Activated T-helper 1 cell treated with anti-CD3 and anti-CD28 coated beads, Interleukin-12 subunit alpha, Interleukin-12 subunit beta, Interleukin-2, Interleukin-4 antibody, amounts not matched to agents 30 ng/mL and 10 ng/mL and 1 ng/mL, durations not matched to agents 14 hours and 24 hours and 36 hours (primary cell): Measurements from ENCODE around the gene BOC. TPM values are rescaled to one million over a fixed set of nuclear protein-coding genes. Genes with fewer than 3 reads are reported as not detected.

Source experiments
- DNase-seq: peaks from one replicate; pipeline ENCODE4 v3.0.0; 2021; ENCODE audit warnings: low spot score
- H3K27ac Mint-ChIP-seq: one replicate; pipeline ENCODE4 v1.8.0; 2021; ENCODE audit warnings: mild to moderate bottlenecking, mixed read lengths
- H3K27me3 Mint-ChIP-seq: one replicate; pipeline ENCODE4 v1.8.0; 2022; ENCODE audit warnings: mild to moderate bottlenecking, moderate library complexity, mixed read lengths; ENCODE audit not compliant: insufficient read depth
- H3K36me3 Mint-ChIP-seq: one replicate; pipeline ENCODE4 v1.8.0; 2021; ENCODE audit warnings: low read depth, mixed read lengths
- H3K4me1 Mint-ChIP-seq: one replicate; pipeline ENCODE4 v1.8.0; 2021; ENCODE audit warnings: low read depth, mixed read lengths
- H3K4me3 Mint-ChIP-seq: one replicate; pipeline ENCODE4 v1.8.0; 2021; ENCODE audit warnings: mild to moderate bottlenecking, moderate library complexity, mixed read lengths
- H3K9me3 Mint-ChIP-seq: one replicate; pipeline ENCODE4 v1.8.0; 2021; ENCODE audit warnings: mixed read lengths
- intact Hi-C: fragments of 100-400 bp; cut with micrococcal nuclease; formaldehyde crosslinking; loops from one replicate; pipeline ENCODE4 v1.15.1; 2024
- total RNA-seq: library from RNA; stranded (reverse); gene quantifications from 2 replicates; pipeline ENCODE4 v1.2.3, GENCODE V29; 2022

Gene BOC
- total RNA-seq, 1 donor from 2014 or later = 2.1 TPM

- H3K9me3 Mint-ChIP-seq = no peaks in the 10 kb centered on the region
- H3K27ac Mint-ChIP-seq = no peak overlapping the region
- H3K4me1 Mint-ChIP-seq = no peaks in the 10 kb centered on the region
- no peaks in the 10 kb centered on the region for H3K27me3 Mint-ChIP-seq
- intact Hi-C loops = no loop called here
- no peak for DNase-seq
- H3K36me3 Mint-ChIP-seq = no peaks in the 10 kb centered on the region
- H3K4me3 Mint-ChIP-seq = no peak overlapping the region
These were observed 36.4 kb upstream of the BOC start for GRCh38 chr3:113174801-113175485.

GRCh38 chr3:113177526-113177925, 33.8 kb upstream of the BOC start:
- intact Hi-C loops = no loop called here
- DNase-seq = no peak
- Mint-ChIP-seq H3K4me3 (no peak overlapping the region), H3K36me3 (no peaks in the 10 kb centered on the region), H3K4me1 (no peaks in the 10 kb centered on the region), H3K27ac (no peak overlapping the region), H3K9me3 (no peaks in the 10 kb centered on the region), H3K27me3 (no peaks in the 10 kb centered on the region)

GRCh38 chr3:113179235-113179824, 32.0 kb upstream of the BOC start:
- H3K4me3 Mint-ChIP-seq = no peak overlapping the region
- H3K9me3 Mint-ChIP-seq = no peaks in the 10 kb centered on the region
- peaks cover 3% of the 10 kb centered on the region for H3K27me3 Mint-ChIP-seq
- no peak overlapping the region for H3K27ac Mint-ChIP-seq
- no peak for DNase-seq
- H3K4me1 Mint-ChIP-seq = no peaks in the 10 kb centered on the region
- no peaks in the 10 kb centered on the region for H3K36me3 Mint-ChIP-seq
- intact Hi-C loops = no loop called here

GRCh38 chr3:113183748-113184661, 27.4 kb upstream of the BOC start:
- Mint-ChIP-seq H3K27me3 (peaks cover 5% of the 10 kb centered on the region), H3K36me3 (peaks cover 2% of the 10 kb centered on the region), H3K4me3 (no peak overlapping the region), H3K27ac (no peak overlapping the region), H3K9me3 (peaks cover 10% of the 10 kb centered on the region), H3K4me1 (no peaks in the 10 kb centered on the region)
- intact Hi-C loops = no loop called here
- DNase-seq = no peak

- Mint-ChIP-seq H3K4me3 (no peak overlapping the region), H3K36me3 (peaks cover 2% of the 10 kb centered on the region), H3K27ac (no peak overlapping the region), H3K4me1 (no peaks in the 10 kb centered on the region), H3K9me3 (peaks cover 10% of the 10 kb centered on the region), H3K27me3 (peaks cover 9% of the 10 kb centered on the region)
- DNase-seq = no peak
- intact Hi-C loops = no loop called here
These were observed 26.0 kb upstream of the BOC start for GRCh38 chr3:113185194-113185835.

- Mint-ChIP-seq H3K27me3 (peaks cover 9% of the 10 kb centered on the region), H3K4me3 (no peak overlapping the region), H3K4me1 (no peaks in the 10 kb centered on the region), H3K36me3 (peaks cover 2% of the 10 kb centered on the region), H3K27ac (no peak overlapping the region), H3K9me3 (peaks cover 10% of the 10 kb centered on the region)
- intact Hi-C loops = no loop called here
- no peak for DNase-seq
These were observed 24.8 kb upstream of the BOC start for GRCh38 chr3:113186566-113186965.

GRCh38 chr3:113193288-113193687, 18.1 kb upstream of the BOC start:
- H3K27ac Mint-ChIP-seq = no peak overlapping the region
- H3K4me3 Mint-ChIP-seq = no peak overlapping the region
- H3K27me3 Mint-ChIP-seq = peaks cover 5% of the 10 kb centered on the region
- H3K4me1 Mint-ChIP-seq = no peaks in the 10 kb centered on the region
- peaks cover 4% of the 10 kb centered on the region for H3K9me3 Mint-ChIP-seq
- DNase-seq = no peak
- peaks cover 2% of the 10 kb centered on the region for H3K36me3 Mint-ChIP-seq
- intact Hi-C loops = no loop called here

- H3K27ac Mint-ChIP-seq = no peak overlapping the region
- intact Hi-C loops = no loop called here
- no peaks in the 10 kb centered on the region for H3K9me3 Mint-ChIP-seq
- H3K4me1 Mint-ChIP-seq = no peaks in the 10 kb centered on the region
- peaks cover 5% of the 10 kb centered on the region for H3K27me3 Mint-ChIP-seq
- H3K4me3 Mint-ChIP-seq = no peak overlapping the region
- DNase-seq = no peak
- no peaks in the 10 kb centered on the region for H3K36me3 Mint-ChIP-seq
These were observed 17.6 kb upstream of the BOC start for GRCh38 chr3:113193719-113194118.

GRCh38 chr3:113194823-113195401, 16.4 kb upstream of the BOC start:
- no peaks in the 10 kb centered on the region for H3K9me3 Mint-ChIP-seq
- no peak overlapping the region for H3K4me3 Mint-ChIP-seq
- DNase-seq = no peak
- intact Hi-C loops = no loop called here
- no peaks in the 10 kb centered on the region for H3K4me1 Mint-ChIP-seq
- peaks cover 7% of the 10 kb centered on the region for H3K27me3 Mint-ChIP-seq
- no peaks in the 10 kb centered on the region for H3K36me3 Mint-ChIP-seq
- H3K27ac Mint-ChIP-seq = no peak overlapping the region

GRCh38 chr3:113200351-113200750, 11.0 kb upstream of the BOC start:
- no peak for DNase-seq
- no peak overlapping the region for H3K4me3 Mint-ChIP-seq
- no peaks in the 10 kb centered on the region for H3K36me3 Mint-ChIP-seq
- H3K9me3 Mint-ChIP-seq = no peaks in the 10 kb centered on the region
- H3K27me3 Mint-ChIP-seq = peaks cover 16% of the 10 kb centered on the region
- H3K27ac Mint-ChIP-seq = no peak overlapping the region
- intact Hi-C loops = no loop called here
- no peaks in the 10 kb centered on the region for H3K4me1 Mint-ChIP-seq

GRCh38 chr3:113200946-113201345, 10.4 kb upstream of the BOC start:
- no peak overlapping the region for H3K27ac Mint-ChIP-seq
- H3K4me3 Mint-ChIP-seq = no peak overlapping the region
- no peak for DNase-seq
- H3K9me3 Mint-ChIP-seq = no peaks in the 10 kb centered on the region
- H3K27me3 Mint-ChIP-seq = peaks cover 19% of the 10 kb centered on the region
- no peaks in the 10 kb centered on the region for H3K4me1 Mint-ChIP-seq
- H3K36me3 Mint-ChIP-seq = no peaks in the 10 kb centered on the region
- intact Hi-C loops = no loop called here

- no peaks in the 10 kb centered on the region for H3K4me1 Mint-ChIP-seq
- intact Hi-C loops = no loop called here
- H3K4me3 Mint-ChIP-seq = no peak overlapping the region
- no peaks in the 10 kb centered on the region for H3K36me3 Mint-ChIP-seq
- DNase-seq = no peak
- H3K9me3 Mint-ChIP-seq = no peaks in the 10 kb centered on the region
- peaks cover 41% of the 10 kb centered on the region for H3K27me3 Mint-ChIP-seq
- H3K27ac Mint-ChIP-seq = no peak overlapping the region
These were observed 7.0 kb upstream of the BOC start for GRCh38 chr3:113204371-113204770.
